Activated CD4-positive, alpha-beta T cell treated with anti-CD3 and anti-CD28 coated beads, Interleukin-10, Interleukin-2, amounts not matched to agents 100 ng/mL and 50 ng/mL, durations not matched to agents 16 hours and 8 hours (primary cell): ENCODE measurements around the gene SAXO2.
"Not testable (repeated sequence)": the region's sequence is repeated elsewhere in the genome, so short reads cannot be mapped to it uniquely, and the experiment has no call there.

ENCODE experiments used
- DNase-seq: peaks from one replicate; pipeline ENCODE4 v3.0.0-alpha.2; 2020

SAXO2 gene, protein sequence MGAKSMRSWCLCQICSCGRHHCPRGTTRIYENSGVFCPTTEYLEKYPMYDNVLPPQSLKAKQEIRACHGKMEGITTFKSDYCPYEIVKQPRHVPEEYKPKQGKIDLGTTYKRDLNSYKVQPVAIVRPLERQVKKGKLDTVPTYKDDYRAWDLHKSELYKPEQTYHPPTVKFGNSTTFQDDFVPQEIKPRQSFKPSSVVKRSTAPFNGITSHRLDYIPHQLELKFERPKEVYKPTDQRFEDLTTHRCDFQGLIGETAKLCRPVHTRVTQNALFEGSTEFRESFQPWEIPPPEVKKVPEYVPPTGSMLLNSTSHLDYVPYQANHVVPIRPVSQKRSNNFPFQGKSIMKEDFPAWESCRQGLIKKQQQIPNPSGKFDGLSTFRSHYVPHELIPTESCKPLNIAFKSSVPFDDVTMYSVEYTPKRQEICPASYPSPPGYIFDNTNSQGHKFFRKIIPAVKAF

DNA sequence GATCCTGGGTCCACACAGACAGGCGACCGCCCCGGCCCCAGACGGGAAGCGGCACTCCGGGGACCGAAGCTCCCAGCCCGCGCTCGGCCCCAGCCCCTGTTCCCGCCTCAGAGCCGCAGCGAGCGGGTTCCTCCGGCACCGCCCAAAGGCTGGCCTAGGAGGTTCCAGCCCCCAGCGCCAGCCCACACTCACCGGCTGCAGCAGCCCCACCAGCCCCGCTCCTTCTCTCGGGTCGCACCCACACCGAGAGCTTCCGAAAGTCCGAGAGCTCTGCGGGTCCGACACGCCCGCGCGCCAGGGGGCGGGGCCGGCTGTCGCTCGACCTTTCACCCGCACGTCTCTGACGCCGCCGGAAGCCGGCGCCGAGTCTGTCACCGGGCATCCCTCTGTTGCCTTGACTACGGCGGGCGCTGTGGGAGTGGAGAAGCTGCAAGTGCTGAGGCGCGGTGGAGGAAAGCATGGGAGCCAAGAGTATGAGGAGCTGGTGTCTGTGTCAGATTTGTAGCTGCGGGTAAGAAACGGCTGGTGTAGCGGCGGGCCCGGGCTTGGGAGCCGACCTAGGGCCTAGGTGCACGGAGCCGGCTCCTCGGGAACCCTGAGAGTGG lies at the start of gene SAXO2, which contains the start of gene EFL1:
TSS of gene SAXO2 (plus strand) at position 397 of the 605 bp plus-strand sequence. CDS start at position 459, 62 bp downstream.
TSS of gene EFL1 (minus strand) at position 313 of the 605 bp plus-strand sequence. CDS start 956 bp downstream, outside the sequence.
- peak; percentile 94 for DNase-seq

DNA sequence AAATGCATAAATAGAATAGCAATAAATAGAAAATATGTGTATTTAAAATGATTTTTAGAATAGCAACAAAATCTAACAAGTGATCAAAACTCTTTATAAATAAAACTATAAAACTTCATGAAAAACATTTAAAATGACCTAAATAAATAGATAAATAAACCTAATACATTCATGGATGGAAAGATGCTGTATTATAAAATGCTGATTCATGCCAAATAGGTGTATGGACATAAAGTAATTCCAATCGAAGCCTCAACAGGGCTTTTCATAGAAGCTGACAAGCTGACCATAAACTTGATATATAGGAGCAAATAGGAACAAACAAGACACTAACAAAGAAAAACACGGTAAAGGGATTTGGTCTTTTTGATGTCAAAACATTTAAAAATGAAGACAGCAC lies 46.5 kb upstream of the SAXO2 start:
- not testable (repeated sequence) for DNase-seq

DNA sequence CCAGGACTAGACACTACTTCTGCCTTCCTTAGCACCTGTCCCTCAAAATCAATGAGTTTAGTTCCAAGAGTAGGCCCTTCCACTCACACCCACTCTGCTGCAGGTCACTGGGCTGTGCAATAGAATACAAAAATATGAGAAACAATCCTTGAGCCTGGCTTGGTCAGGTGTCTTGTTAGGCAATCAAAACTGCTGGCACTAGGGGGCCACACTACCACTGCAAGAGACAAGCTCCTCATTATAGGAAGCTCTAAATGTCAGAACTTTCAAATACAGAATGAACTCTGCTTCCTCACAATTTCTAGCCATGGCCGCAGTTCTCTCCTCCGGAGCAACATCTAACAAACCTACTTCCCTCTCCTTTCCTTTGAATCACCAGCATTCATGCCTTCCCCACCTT lies 41.1 kb upstream of the SAXO2 start:
- peak; percentile 32 for DNase-seq

DNA sequence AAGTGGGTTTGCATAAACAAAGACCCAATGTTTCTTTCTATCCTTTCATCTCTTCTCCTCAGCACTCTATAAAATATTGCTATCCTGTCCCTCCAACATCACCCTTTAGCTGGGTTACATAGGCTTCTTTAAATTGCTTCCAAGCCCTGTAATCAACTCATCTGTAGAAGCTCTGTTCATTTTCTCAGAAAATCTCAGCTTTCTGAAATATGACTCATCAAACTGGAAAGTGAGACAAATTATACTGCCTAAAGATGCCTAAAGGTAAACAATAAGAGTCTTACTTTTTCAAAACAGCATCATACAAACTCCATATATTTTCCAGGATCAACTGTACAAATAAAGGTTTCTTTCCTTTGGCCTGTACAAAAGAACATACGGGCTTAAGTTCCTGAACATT lies 33.9 kb upstream of the SAXO2 start:
- peak; percentile 37 for DNase-seq

DNA sequence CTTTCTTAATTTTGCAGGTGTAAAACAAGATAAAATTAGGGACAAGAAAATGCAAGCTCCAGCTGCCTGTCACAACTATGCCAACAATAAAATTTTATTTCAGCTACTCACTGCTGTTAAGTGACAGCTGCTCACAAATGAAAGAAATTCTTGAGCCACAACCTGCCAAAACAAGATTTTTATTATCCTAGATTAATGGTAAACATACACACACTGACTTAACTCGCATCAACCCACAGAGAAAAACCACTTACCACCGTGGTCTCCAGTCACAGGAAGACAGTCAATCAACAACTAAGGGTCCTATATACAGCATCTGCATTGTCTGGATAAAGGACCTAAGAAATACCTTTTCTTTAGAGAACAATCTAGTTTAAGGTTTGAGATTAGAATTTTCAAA lies 31.4 kb upstream of the SAXO2 start:
- no peak for DNase-seq

DNA sequence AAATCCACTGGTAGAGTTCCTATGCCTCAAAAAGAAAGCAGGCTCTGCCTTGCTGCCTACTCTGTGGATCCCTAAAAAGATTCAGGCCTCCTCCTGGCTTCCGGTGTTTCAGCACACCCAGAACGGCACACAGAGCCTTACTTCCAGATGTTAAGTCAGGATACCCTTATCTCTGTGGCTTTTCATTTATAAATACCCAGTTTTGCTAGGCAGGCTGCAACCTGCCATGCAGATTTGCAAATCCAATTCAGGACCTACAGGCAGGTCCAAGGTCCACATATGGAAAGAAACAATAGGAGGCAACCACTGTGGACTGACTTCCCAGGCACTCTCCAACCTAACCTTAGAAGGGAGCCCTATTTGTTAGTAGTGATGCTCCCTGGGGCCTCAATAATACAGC lies 30.8 kb upstream of the SAXO2 start:
- DNase-seq, result no peak

DNA sequence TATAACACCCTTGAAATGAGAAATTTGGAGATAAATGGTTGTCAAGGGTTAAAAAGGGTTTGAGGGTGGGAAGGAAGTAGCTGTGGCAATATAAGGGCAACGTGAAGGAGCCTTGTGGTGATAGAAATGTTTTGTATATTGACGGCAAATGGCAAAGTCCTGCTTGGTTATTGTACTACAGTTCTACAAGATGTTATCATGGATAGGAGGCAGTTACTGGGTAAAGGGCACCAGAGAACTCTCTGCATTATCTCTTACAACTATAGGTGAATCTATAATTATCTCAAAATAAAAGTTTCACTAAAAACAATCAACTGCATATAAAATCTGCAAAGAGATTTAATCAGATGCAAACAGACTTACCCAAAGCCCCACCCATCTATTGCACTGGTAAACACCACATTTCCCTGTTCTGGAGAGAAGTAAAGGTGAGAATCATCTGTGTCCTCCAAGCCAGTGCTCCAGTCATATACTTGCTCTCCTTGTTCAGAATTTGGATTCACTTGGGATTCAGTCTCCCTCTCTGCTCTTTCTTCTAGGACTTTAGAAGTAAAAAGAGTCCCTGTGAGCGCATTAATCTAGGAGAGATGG lies 24.6 kb upstream of the SAXO2 start:
- DNase-seq, result not testable (repeated sequence)

DNA sequence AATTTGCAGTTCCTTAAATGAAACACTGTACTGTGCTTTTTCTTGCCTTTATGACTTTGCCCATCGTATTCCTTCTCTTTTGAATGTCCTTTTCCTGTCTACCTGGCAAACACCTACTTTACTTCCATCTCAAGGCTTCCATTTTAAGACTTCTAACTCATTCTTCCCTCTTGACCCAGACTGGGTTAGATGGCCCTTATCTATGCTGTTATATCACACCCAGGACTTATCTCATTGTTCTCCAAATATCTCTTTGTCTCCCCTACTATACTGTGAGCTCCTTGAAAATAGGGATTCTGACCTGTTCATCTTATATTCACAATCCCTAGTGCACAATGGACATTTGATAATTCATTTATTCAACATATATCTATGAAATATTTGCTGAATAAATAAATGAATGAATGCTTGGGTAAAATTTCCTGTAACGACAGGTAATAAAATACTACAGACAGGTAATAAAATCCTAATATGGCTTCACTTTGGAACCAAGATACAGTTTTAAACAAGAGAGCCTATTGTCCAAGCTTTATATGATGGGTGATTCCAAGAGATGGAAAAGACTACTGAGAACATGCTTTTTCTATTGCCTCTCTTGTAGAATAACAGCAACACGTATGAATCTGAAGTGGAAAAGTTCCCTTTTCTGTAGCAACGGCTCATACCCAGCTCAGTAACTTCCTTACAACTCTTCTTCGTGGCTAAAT lies 22.8 kb upstream of the SAXO2 start:
- no peak for DNase-seq

DNA sequence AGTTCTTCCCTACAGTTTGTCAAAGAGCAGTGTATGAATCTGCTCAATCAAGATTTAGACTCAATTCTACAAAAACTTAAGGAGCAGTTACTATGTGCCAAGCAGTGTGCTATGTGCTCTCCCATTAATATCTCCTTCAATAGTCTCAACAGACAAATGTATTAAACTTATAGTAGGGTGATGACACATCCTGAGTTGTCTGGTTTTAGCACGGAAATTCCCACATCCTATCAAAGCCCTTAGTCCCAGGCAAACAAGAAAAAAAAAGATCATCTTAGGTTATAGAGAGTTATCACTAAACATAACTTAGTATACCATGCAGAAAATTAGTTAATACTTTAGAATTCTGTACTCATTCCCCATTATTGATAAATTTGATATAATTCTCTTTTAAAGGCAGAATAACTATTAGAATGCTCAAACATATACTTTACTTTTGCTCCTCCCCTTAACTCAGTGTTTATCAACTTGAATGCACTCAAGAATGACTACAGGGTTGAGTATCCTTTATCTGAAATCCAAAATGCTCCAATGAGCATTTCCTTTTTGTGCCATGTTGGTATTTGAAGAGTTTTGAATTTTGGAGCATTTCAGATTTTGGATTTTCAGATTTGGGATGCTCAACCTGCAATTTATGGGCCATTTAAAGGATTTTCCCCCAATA lies 20.6 kb upstream of the SAXO2 start:
- not testable (repeated sequence) for DNase-seq

DNA sequence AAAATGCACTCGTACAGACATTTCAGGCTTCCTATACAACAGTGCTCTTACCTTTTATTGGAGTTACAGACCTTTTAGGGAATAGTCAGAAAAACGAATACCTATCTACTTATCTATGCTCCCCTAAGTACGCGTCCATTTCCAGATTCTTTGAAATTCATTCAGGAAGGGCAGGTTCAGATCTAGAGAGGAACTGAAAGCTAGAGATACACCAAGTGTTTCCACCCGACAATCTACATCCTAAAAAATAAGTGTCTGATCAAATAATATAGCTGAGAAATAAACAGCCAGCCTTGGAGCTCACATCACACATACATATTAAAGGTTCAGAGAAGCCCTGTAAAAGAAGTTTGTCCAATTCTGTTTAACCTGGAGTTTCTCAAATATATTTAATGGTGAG lies 19.0 kb upstream of the SAXO2 start:
- not testable (repeated sequence) for DNase-seq

DNA sequence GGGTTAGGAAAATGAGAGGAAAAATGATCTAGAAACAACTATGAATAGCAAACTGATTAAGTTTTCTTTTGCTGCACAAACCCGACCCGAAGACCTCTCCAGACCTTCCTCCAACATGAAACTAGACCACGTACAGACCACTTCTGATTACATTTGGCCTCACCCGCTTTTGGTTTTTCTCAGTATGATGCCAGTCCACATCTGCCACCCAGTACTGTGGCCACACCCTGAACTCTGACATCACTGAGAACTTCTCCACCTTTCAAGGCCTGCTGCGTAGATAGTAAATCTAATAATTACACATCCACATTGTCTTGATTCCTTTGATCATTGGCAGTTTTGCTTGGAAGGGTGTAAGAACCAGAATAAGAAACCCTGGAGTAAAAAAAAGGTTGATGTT lies 16.7 kb upstream of the SAXO2 start:
- DNase-seq, result not testable (repeated sequence)

DNA sequence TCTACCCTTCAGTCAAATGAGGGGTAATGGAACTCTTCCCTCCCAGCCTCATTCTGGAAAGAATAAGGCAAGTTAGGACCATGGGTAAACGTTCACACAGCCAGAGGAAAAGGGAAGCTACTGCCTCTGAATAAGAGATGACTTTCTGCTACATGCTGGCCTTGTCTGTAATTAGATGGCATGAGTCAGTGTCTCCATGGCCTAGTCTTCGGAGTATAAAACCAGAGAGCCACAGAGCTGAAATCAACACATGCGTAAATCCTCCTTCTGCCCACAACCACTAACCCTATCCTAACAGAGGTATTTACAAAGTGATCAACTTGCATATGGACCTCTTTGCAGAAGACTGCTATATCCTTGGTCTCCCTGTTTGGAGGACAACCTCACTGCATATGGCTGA lies 14.4 kb upstream of the SAXO2 start:
- DNase-seq, result not testable (repeated sequence)

DNA sequence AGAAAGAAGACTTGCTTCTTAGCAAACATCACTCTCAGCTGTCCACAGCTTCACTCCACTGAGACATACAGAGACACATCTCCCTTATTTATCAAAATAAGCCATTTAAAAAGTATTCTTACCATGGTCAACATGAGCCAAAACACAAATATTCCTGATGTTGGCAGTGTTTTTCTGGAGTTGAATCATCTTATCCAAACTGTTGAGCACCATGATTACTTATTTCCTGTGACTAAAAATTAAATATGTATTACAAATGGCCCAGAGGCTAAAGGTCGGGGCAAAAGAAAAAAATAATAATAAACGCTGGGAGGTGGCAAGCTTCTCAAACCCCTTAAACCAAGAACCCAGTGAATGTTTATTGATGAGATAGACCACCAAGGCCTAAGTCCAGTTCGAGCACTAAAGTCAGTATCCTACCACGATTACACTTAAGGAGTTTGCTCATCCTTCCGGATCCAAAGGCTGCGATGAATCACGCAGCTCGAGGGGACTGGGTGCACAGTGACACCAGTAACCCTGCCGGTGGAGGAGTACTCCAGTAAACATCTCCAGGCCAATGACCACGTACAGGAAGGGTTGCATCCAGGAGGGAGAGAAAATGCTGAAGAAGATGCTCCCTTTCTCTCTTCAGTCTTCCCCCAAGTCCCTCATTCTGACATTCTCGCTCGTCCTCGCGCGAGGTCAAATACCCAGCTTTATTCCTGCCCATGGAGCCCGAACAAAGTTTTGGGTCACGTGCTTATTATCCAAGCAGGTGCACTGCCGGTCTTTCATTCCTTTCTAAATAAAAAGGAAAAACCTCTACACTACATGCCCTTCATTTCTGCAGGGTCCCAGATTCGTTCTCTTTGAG lies 824 bp upstream of the SAXO2 start:
- peak; percentile 65 for DNase-seq

DNA sequence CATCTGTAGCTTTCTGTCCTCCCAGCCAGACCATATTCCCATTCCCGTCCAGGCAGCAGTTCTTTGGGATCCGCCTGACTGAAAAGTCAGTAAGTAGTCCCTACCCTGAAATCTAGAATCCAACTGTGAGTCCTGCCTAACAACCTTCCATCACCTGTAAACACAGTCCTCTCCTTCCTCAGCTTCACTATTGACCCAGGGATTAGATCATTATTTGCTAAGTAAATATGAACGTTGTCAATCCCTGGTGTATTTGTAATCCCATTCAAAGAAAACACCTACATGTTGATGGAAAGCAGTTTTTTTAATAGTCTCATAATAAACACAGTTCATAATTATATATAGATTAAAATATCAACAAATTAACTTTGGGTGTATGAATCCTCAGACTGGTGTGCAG lies 732 bp downstream of the SAXO2 start:
- no peak for DNase-seq

DNA sequence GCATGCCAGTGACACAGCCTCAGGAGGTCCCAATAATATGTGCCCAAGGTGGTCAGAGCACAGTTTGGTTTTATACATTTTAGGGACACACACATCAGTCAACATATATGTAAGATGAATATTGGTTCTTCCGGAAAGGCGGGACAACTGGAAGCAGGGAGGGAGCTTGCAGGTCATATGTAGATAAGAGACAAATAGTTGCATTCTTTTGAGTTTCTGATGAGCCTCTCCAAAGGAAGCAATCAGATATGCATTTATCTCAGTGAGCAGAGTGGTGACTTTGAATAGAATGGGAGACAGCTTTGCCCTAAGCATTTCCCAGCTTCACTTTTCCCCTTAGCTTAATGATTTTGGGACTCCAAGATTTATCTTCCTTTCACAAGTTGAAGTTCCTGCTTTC lies 4.5 kb downstream of the SAXO2 start:
- DNase-seq, result not testable (repeated sequence)

DNA sequence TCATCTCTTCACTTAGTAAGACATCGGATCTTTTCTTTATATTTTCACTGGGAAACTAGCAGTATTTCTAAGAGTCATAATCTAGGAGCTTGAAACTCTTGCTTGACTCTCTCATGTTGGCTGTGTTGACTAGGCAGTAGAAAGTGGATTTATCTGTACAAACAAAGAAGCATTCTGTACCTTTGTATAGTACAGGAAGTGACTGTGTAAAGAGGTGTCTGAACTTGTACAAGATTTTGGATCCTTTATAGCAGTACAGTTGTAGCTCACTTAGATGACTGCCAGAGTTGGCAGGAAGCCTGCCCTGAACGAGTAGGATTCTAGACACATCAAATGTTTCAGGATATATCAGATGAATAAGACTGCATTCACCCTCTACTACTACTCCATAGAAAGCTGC lies 5.8 kb downstream of the SAXO2 start:
- not testable (repeated sequence) for DNase-seq

DNA sequence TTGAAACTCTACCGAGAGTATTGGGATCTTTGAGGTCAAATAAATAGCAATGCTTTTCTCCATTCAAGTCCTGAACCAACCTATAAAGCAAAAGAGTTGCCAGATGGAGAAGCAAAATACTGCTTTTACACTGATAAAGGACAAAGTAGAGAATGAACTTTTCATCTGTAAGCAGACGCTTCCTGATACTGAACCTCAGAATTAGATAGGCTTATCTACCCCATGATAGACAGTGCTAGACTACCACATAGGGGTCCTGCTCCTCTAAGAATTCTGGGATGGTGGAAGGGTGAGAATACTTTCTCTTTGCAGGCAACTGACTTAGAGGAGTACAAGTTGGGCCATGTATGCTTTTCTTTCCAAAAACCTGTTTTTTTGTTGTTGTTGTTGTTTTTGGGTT lies 9.5 kb downstream of the SAXO2 start:
- DNase-seq, result no peak

DNA sequence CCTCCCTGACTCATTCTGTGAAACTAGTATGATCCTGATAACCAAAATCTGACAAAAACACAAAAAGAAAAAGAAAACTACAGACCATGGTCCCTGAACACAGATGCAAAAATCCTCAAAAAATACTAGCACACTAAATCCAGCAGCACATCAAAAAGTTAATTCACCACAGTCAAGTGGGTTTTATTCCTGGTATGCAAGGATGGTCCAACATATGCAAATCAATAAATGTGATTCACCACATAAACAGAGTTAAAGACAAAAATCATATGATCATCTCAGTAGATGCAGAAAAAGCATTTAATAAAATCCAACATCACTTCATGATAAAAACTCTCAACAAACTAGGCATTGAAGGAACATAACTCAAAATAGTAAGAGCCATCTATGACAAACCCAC lies 12.8 kb downstream of the SAXO2 start:
- no peak for DNase-seq

DNA sequence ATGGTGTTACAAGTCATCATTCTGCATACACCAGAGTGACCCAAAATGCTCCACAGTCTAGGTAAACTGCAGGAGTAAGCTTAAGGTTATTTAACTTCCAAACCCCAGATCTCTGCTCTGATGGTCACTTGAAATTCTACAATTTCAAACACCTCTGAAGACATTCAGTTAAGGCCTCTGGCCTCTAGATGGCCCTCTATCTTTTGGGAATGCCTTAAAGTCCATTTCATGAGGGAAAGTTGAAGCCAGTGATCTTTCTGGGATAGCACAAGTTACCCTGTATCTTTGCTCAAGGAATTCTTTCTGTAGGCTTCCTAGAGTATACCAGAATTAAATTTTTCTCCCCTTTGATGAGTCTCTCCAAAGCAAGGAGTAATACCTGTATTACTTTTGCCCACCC lies 18.7 kb downstream of the SAXO2 start:
- not testable (repeated sequence) for DNase-seq

DNA sequence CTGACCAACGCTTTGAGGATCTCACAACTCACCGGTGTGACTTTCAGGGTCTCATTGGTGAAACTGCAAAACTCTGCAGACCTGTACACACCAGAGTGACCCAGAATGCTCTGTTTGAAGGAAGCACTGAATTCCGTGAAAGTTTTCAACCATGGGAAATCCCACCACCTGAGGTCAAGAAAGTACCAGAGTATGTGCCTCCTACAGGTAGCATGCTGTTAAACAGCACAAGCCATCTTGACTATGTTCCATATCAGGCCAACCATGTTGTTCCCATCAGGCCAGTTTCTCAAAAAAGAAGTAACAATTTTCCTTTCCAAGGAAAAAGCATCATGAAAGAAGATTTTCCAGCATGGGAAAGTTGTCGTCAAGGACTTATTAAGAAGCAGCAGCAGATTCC lies 19.8 kb downstream of the SAXO2 start:
- not testable (repeated sequence) for DNase-seq

DNA sequence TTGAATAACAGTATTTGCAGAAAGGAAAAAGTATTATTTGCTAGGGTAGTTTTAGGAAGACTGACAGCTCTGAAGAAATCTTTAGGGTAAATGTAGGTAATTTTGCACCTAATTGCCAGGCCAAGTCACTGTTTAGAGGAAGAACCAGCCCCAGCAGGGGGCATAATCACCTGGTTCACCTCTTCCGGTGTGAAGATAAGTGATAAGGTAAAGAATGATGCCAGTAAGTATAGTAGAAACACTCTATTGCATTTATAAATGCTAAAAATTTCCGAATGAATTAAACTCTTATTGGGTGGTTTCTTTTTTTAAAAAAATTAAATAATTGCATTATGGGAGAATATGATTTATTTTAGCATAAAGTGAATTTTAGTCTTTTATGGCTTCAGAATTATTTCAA lies 21.8 kb downstream of the SAXO2 start:
- not testable (repeated sequence) for DNase-seq

DNA sequence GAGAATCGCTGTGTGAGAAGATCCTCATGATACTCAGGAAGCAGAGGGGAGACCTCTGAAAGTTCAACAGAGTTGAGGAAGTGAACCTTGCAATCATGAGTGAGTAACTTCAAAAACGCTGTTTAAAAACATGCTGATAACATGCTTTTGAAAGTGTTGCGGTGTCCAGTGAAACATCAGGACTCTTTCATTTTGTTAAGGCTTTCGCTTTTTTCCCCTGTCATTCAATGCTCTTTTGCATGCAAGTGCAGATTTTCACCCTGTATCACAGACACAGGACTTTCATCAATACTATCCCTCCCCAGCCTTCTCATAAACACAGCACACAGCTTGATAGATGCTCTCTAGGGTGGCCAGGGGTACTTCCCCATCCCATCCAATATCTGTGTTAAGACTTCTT lies 23.9 kb downstream of the SAXO2 start:
- peak; percentile 48 for DNase-seq
